Activated CD8-positive, alpha-beta memory T cell treated with anti-CD3 and anti-CD28 coated beads, Interleukin-2, amount 10 ng/mL, durations not matched to agents 7 days and 5 days (primary cell): Measurements from ENCODE around the gene STEAP1. TPM values are rescaled to one million over a fixed set of nuclear protein-coding genes. Genes with fewer than 3 reads are reported as not detected.
"Not testable (repeated sequence)": the region's sequence is repeated elsewhere in the genome, so short reads cannot be mapped to it uniquely, and the experiment has no call there.

Experiments used
- ATAC-seq: fragments of 150-1000 bp; cut with Tn5 transposase; one replicate; pipeline ENCODE4 v1.10.0; 2021; ENCODE audit warnings: moderate library complexity
- CTCF ChIA-PET: fragments of 350-600 bp; sonication (Branson Sonifier 250); formaldehyde crosslinking; loops from one replicate; lab custom pipeline; 2021; ENCODE audit warnings: antibody characterized with exemption; lab: Charles Lee
- DNase-seq: peaks from one replicate; pipeline ENCODE4 v3.0.0-alpha.2; 2020
- H3K27ac Mint-ChIP-seq: one replicate; pipeline ENCODE4 v1.8.0; 2021; ENCODE audit warnings: mild to moderate bottlenecking, mixed read lengths
- H3K27me3 Mint-ChIP-seq: one replicate; pipeline ENCODE4 v1.8.0; 2021; ENCODE audit warnings: mixed read lengths
- H3K36me3 Mint-ChIP-seq: one replicate; pipeline ENCODE4 v1.8.0; 2021; ENCODE audit warnings: mild to moderate bottlenecking, mixed read lengths
- H3K4me1 Mint-ChIP-seq: one replicate; pipeline ENCODE4 v1.8.0; 2021; ENCODE audit warnings: mixed read lengths
- H3K4me3 Mint-ChIP-seq: one replicate; pipeline ENCODE4 v1.8.0; 2021; ENCODE audit warnings: mild to moderate bottlenecking, moderate library complexity, mixed read lengths
- H3K9me3 Mint-ChIP-seq: one replicate; pipeline ENCODE4 v1.8.0; 2022; ENCODE audit warnings: low read depth, mixed read lengths
- total RNA-seq, 2 experiments: library from RNA; stranded (reverse); gene quantifications; one replicate each; pipeline ENCODE4 v1.2.3, GENCODE V29; 2021

Gene STEAP1
- total RNA-seq, 2 experiments from 2014 or later, result 0.75 TPM; not detected in 1

- H3K27ac Mint-ChIP-seq, H3K4me3 Mint-ChIP-seq, CTCF ChIA-PET, H3K4me1 Mint-ChIP-seq, ATAC-seq, H3K36me3 Mint-ChIP-seq, DNase-seq, H3K9me3 Mint-ChIP-seq: not testable (repeated sequence)
- peaks cover 30% of the 10 kb centered on the region for H3K27me3 Mint-ChIP-seq
Observed at GRCh38 chr7:90157761-90158350, 3.6 kb downstream of the STEAP1 start.

- CTCF ChIA-PET, result no interaction called here
- Mint-ChIP-seq H3K4me3 (no peak overlapping the region), H3K4me1 (no peaks in the 10 kb centered on the region), H3K27ac (no peak overlapping the region), H3K9me3 (no peaks in the 10 kb centered on the region), H3K36me3 (no peaks in the 10 kb centered on the region), H3K27me3 (peaks cover 34% of the 10 kb centered on the region)
- DNase-seq, result no peak
- ATAC-seq, result no peak
Observed at GRCh38 chr7:90163534-90163933, 9.3 kb downstream of the STEAP1 start.

- no peaks in the 10 kb centered on the region for H3K36me3 Mint-ChIP-seq
- DNase-seq (no peak), ATAC-seq (no peak)
- no peak overlapping the region for H3K27ac Mint-ChIP-seq
- CTCF ChIA-PET, result interaction anchor here (0.9 kb wide), 1 partner anchor 12 kb away, joined by 4 read pairs; the partner anchor contains the start of gene STEAP1
- no peak overlapping the region for H3K4me3 Mint-ChIP-seq
- no peaks in the 10 kb centered on the region for H3K4me1 Mint-ChIP-seq
- peaks cover 3% of the 10 kb centered on the region for H3K9me3 Mint-ChIP-seq
- H3K27me3 Mint-ChIP-seq, result peaks cover 39% of the 10 kb centered on the region
Observed at GRCh38 chr7:90165724-90166123, 11.5 kb downstream of the STEAP1 start.

- no peak overlapping the region for H3K27ac Mint-ChIP-seq
- peaks cover 43% of the 10 kb centered on the region for H3K27me3 Mint-ChIP-seq
- no peak overlapping the region for H3K4me3 Mint-ChIP-seq
- DNase-seq (no peak), ATAC-seq (no peak)
- no peaks in the 10 kb centered on the region for H3K36me3 Mint-ChIP-seq
- peaks cover 3% of the 10 kb centered on the region for H3K9me3 Mint-ChIP-seq
- CTCF ChIA-PET, result interaction anchor here (1.5 kb wide), 1 partner anchor 45 kb away, joined by 4 read pairs; the partner anchor contains the start of gene STEAP2
- H3K4me1 Mint-ChIP-seq, result no peaks in the 10 kb centered on the region
Observed at GRCh38 chr7:90166153-90166552, 11.9 kb downstream of the STEAP1 start.

- CTCF ChIA-PET, result interaction anchor here (1.5 kb wide), 1 partner anchor 44 kb away, joined by 4 read pairs; the partner anchor contains the start of gene STEAP2
- ATAC-seq, result no peak
- no peaks in the 10 kb centered on the region for H3K4me1 Mint-ChIP-seq
Observed at GRCh38 chr7:90167361-90167760, 13.1 kb downstream of the STEAP1 start.

GRCh38 chr7:90169891-90170290 lies 15.6 kb downstream of the STEAP1 start:
- DNase-seq (no peak), ATAC-seq (no peak)
- Mint-ChIP-seq H3K9me3 (peaks cover 7% of the 10 kb centered on the region), H3K27ac (no peak overlapping the region), H3K4me1 (peaks cover 7% of the 10 kb centered on the region), H3K27me3 (peaks cover 32% of the 10 kb centered on the region), H3K4me3 (no peak overlapping the region), H3K36me3 (no peaks in the 10 kb centered on the region)
- CTCF ChIA-PET, result no interaction called here

More at GRCh38 chr7:90167361-90167760, 13.1 kb downstream of the STEAP1 start:
- no peak overlapping the region for H3K4me3 Mint-ChIP-seq
- DNase-seq, result no peak
- no peak overlapping the region for H3K27ac Mint-ChIP-seq
- peaks cover 46% of the 10 kb centered on the region for H3K27me3 Mint-ChIP-seq
- H3K36me3 Mint-ChIP-seq, result no peaks in the 10 kb centered on the region
- H3K9me3 Mint-ChIP-seq, result peaks cover 7% of the 10 kb centered on the region

- CTCF ChIA-PET, result no interaction called here
- Mint-ChIP-seq H3K27me3 (peaks cover 13% of the 10 kb centered on the region), H3K4me1 (peaks cover 7% of the 10 kb centered on the region), H3K9me3 (peaks cover 8% of the 10 kb centered on the region), H3K27ac (no peak overlapping the region), H3K36me3 (peaks cover under 1% of the 10 kb centered on the region), H3K4me3 (no peak overlapping the region)
- DNase-seq, result no peak
- ATAC-seq, result no peak
Observed at GRCh38 chr7:90172121-90172520, 17.9 kb downstream of the STEAP1 start.

- ATAC-seq, result no peak
- no peak for DNase-seq
- H3K27me3 Mint-ChIP-seq, result peaks cover 13% of the 10 kb centered on the region
- peaks cover 7% of the 10 kb centered on the region for H3K4me1 Mint-ChIP-seq
- H3K9me3 Mint-ChIP-seq, result peaks cover 8% of the 10 kb centered on the region
- no peak overlapping the region for H3K4me3 Mint-ChIP-seq
- CTCF ChIA-PET, result no interaction called here
- H3K27ac Mint-ChIP-seq, result no peak overlapping the region
- H3K36me3 Mint-ChIP-seq, result peaks cover 3% of the 10 kb centered on the region
Observed at GRCh38 chr7:90172624-90173023, 18.4 kb downstream of the STEAP1 start.

GRCh38 chr7:90173127-90173844 lies 19.0 kb downstream of the STEAP1 start:
- H3K9me3 Mint-ChIP-seq, result peaks cover 8% of the 10 kb centered on the region
- H3K27ac Mint-ChIP-seq, result peak overlapping the region; percentile 52
- no peak overlapping the region for H3K4me3 Mint-ChIP-seq
- H3K27me3 Mint-ChIP-seq, result peaks cover 13% of the 10 kb centered on the region
- ATAC-seq (no peak), DNase-seq (no peak)
- peaks cover 7% of the 10 kb centered on the region for H3K4me1 Mint-ChIP-seq
- CTCF ChIA-PET, result no interaction called here
- H3K36me3 Mint-ChIP-seq, result peaks cover 3% of the 10 kb centered on the region

- ATAC-seq, result no peak
- CTCF ChIA-PET, result no interaction called here
Observed at GRCh38 chr7:90175667-90176066, 21.4 kb downstream of the STEAP1 start.

GRCh38 chr7:90176195-90176594 lies 21.9 kb downstream of the STEAP1 start:
- Mint-ChIP-seq H3K4me3 (no peak overlapping the region), H3K4me1 (peaks cover 23% of the 10 kb centered on the region), H3K27ac (no peak overlapping the region), H3K27me3 (peaks cover 3% of the 10 kb centered on the region), H3K9me3 (peaks cover 5% of the 10 kb centered on the region), H3K36me3 (peaks cover 3% of the 10 kb centered on the region)
- DNase-seq (no peak), ATAC-seq (no peak)
- CTCF ChIA-PET, result no interaction called here

More at GRCh38 chr7:90175667-90176066, 21.4 kb downstream of the STEAP1 start:
- peaks cover 5% of the 10 kb centered on the region for H3K9me3 Mint-ChIP-seq
- peaks cover 23% of the 10 kb centered on the region for H3K4me1 Mint-ChIP-seq
- H3K36me3 Mint-ChIP-seq, result peaks cover 3% of the 10 kb centered on the region
- H3K4me3 Mint-ChIP-seq, result no peak overlapping the region
- no peak overlapping the region for H3K27ac Mint-ChIP-seq
- peaks cover 7% of the 10 kb centered on the region for H3K27me3 Mint-ChIP-seq
- DNase-seq, result no peak

GRCh38 chr7:90178166-90178565 lies 23.9 kb downstream of the STEAP1 start:
- Mint-ChIP-seq H3K9me3 (peaks cover 2% of the 10 kb centered on the region), H3K27me3 (peaks cover under 1% of the 10 kb centered on the region), H3K27ac (no peak overlapping the region), H3K36me3 (peaks cover 4% of the 10 kb centered on the region), H3K4me3 (no peak overlapping the region), H3K4me1 (peaks cover 20% of the 10 kb centered on the region)
- DNase-seq (no peak), ATAC-seq (no peak)
- CTCF ChIA-PET, result interaction anchor here (1.2 kb wide), 1 partner anchor 90 kb away, joined by 3 read pairs; no protein-coding TSS in a partner anchor

- H3K27me3 Mint-ChIP-seq, result peaks cover 2% of the 10 kb centered on the region
- no peak for DNase-seq
- CTCF ChIA-PET, result no interaction called here
Observed at GRCh38 chr7:90178679-90179278, 24.5 kb downstream of the STEAP1 start.

More at GRCh38 chr7:90178679-90179278, 24.5 kb downstream of the STEAP1 start:
- Mint-ChIP-seq H3K36me3 (peaks cover 4% of the 10 kb centered on the region), H3K4me1 (peaks cover 18% of the 10 kb centered on the region), H3K9me3 (peaks cover 2% of the 10 kb centered on the region), H3K27ac (peak overlapping the region; percentile 61), H3K4me3 (no peak overlapping the region)
- ATAC-seq, result peak; percentile 94
